HCT116 (cell line): ENCODE measurements around the gene TAF10. TPM values are rescaled to one million over a fixed set of nuclear protein-coding genes. Genes with fewer than 3 reads are reported as not detected.

ENCODE experiments used
- ATAC-seq: fragments of 200-7000 bp; cut with Tn5 transposase; 2 replicates; pipeline ENCODE4 v1.9.1; 2020; ENCODE audit warnings: mild to moderate bottlenecking, moderate library complexity
- BruUV-seq: library from RNA; stranded (reverse); fragments of 400-500 nt; replicated peaks from 2 replicates; lab custom pipeline; 2021; lab: Mats Ljungman, UMichigan
- CTCF ChIA-PET: fragments of 300-600 bp; sonication (Branson Sonifier 250); formaldehyde crosslinking; loops from one replicate; lab custom pipeline; 2021; ENCODE audit warnings: antibody characterized with exemption; lab: Charles Lee
- POLR2A ChIA-PET: fragments of 300-600, 350-600 bp; sonication (Branson Sonifier 250); formaldehyde crosslinking; loops from one replicate; lab custom pipeline; 2021; ENCODE audit warnings: antibody characterized with exemption; lab: Charles Lee
- RAD21 ChIA-PET, 2 experiments: fragments of 300-600 bp; sonication (Branson Sonifier 250); formaldehyde crosslinking; loops; one replicate each; lab custom pipeline; 2023; ENCODE audit warnings: low total read pairs in 2 of 2; ENCODE audit not compliant: uncharacterized antibody in 2 of 2, unreplicated experiment in 2 of 2, low non-redundant PET in 1 of 2; lab: Charles Lee
- DNase-seq: peaks from one replicate; pipeline ENCODE4 v3.0.0-alpha.2; 2010; ENCODE audit warnings: low read depth, low spot score
- H2AFZ ChIP-seq: fragments of 200-600 bp; shearing (Covaris generic), sonication (generic); 2 replicates; pipeline ENCODE4 v1.6.1; 2017; ENCODE audit warnings: low read depth, mixed run types, mixed read lengths, antibody characterized with exemption, low read length; ENCODE audit not compliant: poor library complexity, severe bottlenecking
- H3K27ac ChIP-seq: 2 replicates; pipeline ENCODE4 v1.5.1; 2012; ENCODE audit warnings: low read depth, low read length
- H3K27me3 ChIP-seq: fragments of 200-600 bp; sonication (generic); 2 replicates; pipeline ENCODE4 v1.6.1; 2016; ENCODE audit warnings: mixed run types, low read length, mixed read lengths; ENCODE audit not compliant: insufficient read depth
- H3K36me3 ChIP-seq, 2 experiments: fragments of 200-500 bp in 1 of 2; fragments of 200-600 bp in 1 of 2; sonication (Bioruptor generic) in 1 of 2; sonication (generic) in 1 of 2; 2 replicates each; pipeline versions ENCODE4 v1.5.1 to v1.6.1; 2014 to 2016; ENCODE audit warnings: low read length in 2 of 2, inconsistent platforms in 1 of 2, mixed read lengths in 1 of 2, mixed run types in 1 of 2; ENCODE audit not compliant: insufficient read depth in 2 of 2, control insufficient read depth in 1 of 2
- H3K4me1 ChIP-seq, 2 experiments: fragments of 200-600 bp in 1 of 2; sonication (generic) in 1 of 2; 2 replicates each; pipeline versions ENCODE4 v1.5.1 to v1.6.1; 2012 to 2017; ENCODE audit warnings: low read length in 2 of 2, inconsistent platforms in 1 of 2, mild to moderate bottlenecking in 1 of 2, mixed read lengths in 1 of 2, mixed run types in 1 of 2, moderate library complexity in 1 of 2; ENCODE audit not compliant: insufficient read depth in 2 of 2, control insufficient read depth in 1 of 2
- H3K4me2 ChIP-seq: fragments of 200-600 bp; sonication (generic); 2 replicates; pipeline ENCODE4 v1.6.1; 2017; ENCODE audit warnings: mixed run types, low read length, mixed read lengths
- H3K4me3 ChIP-seq, 2 experiments: fragments of 200-600 bp in 1 of 2; sonication (generic) in 1 of 2; replicated peaks in 1 of 2; 2 replicates each; pipeline ENCODE4 v1.5.1; 2011 to 2016; ENCODE audit warnings: low read length in 2 of 2, control low read depth in 1 of 2, low read depth in 1 of 2, mild to moderate bottlenecking in 1 of 2, mixed read lengths in 1 of 2, mixed run types in 1 of 2
- H3K79me2 ChIP-seq: fragments of 200-600 bp; sonication (generic); 2 replicates; pipeline ENCODE4 v1.6.1; 2017; ENCODE audit warnings: mild to moderate bottlenecking, mixed run types, low read length, moderate library complexity, mixed read lengths; ENCODE audit not compliant: insufficient read depth
- H3K9ac ChIP-seq: fragments of 200-600 bp; sonication (generic); 2 replicates; pipeline ENCODE4 v1.6.1; 2016; ENCODE audit warnings: low read length, mixed read lengths
- H3K9me2 ChIP-seq: fragments of 200-600 bp; sonication (generic), shearing (Covaris generic); 2 replicates; pipeline ENCODE4 v1.6.1; 2017; ENCODE audit warnings: mixed run types, mild to moderate bottlenecking, moderate library complexity; ENCODE audit not compliant: insufficient read depth
- H3K9me3 ChIP-seq, 2 experiments: fragments of 200-500 bp in 1 of 2; fragments of 200-600 bp in 1 of 2; sonication (Bioruptor generic) in 1 of 2; sonication (generic) in 1 of 2; 2 replicates each; pipeline ENCODE4 v1.6.1; 2014 to 2017; ENCODE audit warnings: low read length in 2 of 2, mixed read lengths in 2 of 2, inconsistent platforms in 1 of 2, low read depth in 1 of 2, mild to moderate bottlenecking in 1 of 2, mixed run types in 1 of 2, moderate library complexity in 1 of 2; ENCODE audit not compliant: control insufficient read depth in 1 of 2, insufficient read depth in 1 of 2
- H4K20me1 ChIP-seq: fragments of 200-600 bp; sonication (generic), shearing (Covaris generic); 2 replicates; pipeline ENCODE4 v1.6.1; 2017; ENCODE audit warnings: mixed run types, mild to moderate bottlenecking, moderate library complexity; ENCODE audit not compliant: insufficient read depth
- CBX3 ChIP-seq: IDR thresholded peaks from 2 replicates; pipeline ENCODE4 v1.6.1; 2012; ENCODE audit warnings: low read depth
- EZH2 ChIP-seq: fragments of 200-600 bp; sonication (generic); IDR thresholded peaks from 2 replicates; pipeline ENCODE4 v1.6.1; 2017; ENCODE audit warnings: antibody characterized with exemption, mixed run types
- EZH2phosphoT487 ChIP-seq: fragments of 200-600 bp; IDR thresholded peaks from 2 replicates; pipeline ENCODE4 v1.6.1; 2018; ENCODE audit warnings: antibody characterized with exemption, borderline replicate concordance
- FOSL1 ChIP-seq: IDR thresholded peaks from 2 replicates; pipeline ENCODE4 v1.6.1; 2012; ENCODE audit warnings: low read depth
- REST ChIP-seq: IDR thresholded peaks from 2 replicates; pipeline ENCODE4 v1.6.1; 2012; ENCODE audit warnings: low read depth
- SIN3A ChIP-seq: IDR thresholded peaks from 2 replicates; pipeline ENCODE4 v1.6.1; 2012; ENCODE audit warnings: low read depth
- SP1 ChIP-seq: IDR thresholded peaks from 2 replicates; pipeline ENCODE4 v1.6.1; 2012; ENCODE audit warnings: low read depth
- YY1 ChIP-seq: IDR thresholded peaks from 2 replicates; pipeline ENCODE4 v1.6.1; 2011; ENCODE audit warnings: low read length, low read depth, moderate library complexity, mild to moderate bottlenecking; ENCODE audit not compliant: insufficient replicate concordance; ENCODE audit errors: extremely low read depth
- ZNF274 ChIP-seq: fragments of 200-500 bp; sonication (Bioruptor generic); IDR thresholded peaks from 2 replicates; pipeline ENCODE4 v1.6.1; 2014; ENCODE audit warnings: mild to moderate bottlenecking, low read depth, low read length, inconsistent platforms
- intact Hi-C: fragments of 100-400 bp; cut with micrococcal nuclease; formaldehyde crosslinking; loops from 2 replicates; pipeline ENCODE4 v1.10.0; 2022
- total RNA-seq: library from RNA; stranded (reverse); gene quantifications from one replicate; pipeline ENCODE4 v1.2.1, GENCODE V29; 2021; ENCODE audit not compliant: unreplicated experiment
- TF ChIP-seq, protein P1 (sequence below): IDR thresholded peaks from 2 replicates; pipeline ENCODE4 v1.6.1; 2012
- TF ChIP-seq, protein P2 (sequence below): IDR thresholded peaks from 2 replicates; pipeline ENCODE4 v1.6.1; 2011; ENCODE audit warnings: mild to moderate bottlenecking, low read length, moderate library complexity; ENCODE audit not compliant: insufficient replicate concordance; ENCODE audit errors: extremely low read depth

The TAF10 gene
- total RNA-seq, 1 experiment from 2014 or later: 151 TPM

- TF ChIP-seq REST (no peak), EZH2 (no peak)
- TF ChIP-seq, protein P1, sequence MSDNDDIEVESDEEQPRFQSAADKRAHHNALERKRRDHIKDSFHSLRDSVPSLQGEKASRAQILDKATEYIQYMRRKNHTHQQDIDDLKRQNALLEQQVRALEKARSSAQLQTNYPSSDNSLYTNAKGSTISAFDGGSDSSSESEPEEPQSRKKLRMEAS: no peak
Observed at GRCh38 chr11:6627762-6628241, 15.8 kb upstream of the TAF10 start (continued).

DNA sequence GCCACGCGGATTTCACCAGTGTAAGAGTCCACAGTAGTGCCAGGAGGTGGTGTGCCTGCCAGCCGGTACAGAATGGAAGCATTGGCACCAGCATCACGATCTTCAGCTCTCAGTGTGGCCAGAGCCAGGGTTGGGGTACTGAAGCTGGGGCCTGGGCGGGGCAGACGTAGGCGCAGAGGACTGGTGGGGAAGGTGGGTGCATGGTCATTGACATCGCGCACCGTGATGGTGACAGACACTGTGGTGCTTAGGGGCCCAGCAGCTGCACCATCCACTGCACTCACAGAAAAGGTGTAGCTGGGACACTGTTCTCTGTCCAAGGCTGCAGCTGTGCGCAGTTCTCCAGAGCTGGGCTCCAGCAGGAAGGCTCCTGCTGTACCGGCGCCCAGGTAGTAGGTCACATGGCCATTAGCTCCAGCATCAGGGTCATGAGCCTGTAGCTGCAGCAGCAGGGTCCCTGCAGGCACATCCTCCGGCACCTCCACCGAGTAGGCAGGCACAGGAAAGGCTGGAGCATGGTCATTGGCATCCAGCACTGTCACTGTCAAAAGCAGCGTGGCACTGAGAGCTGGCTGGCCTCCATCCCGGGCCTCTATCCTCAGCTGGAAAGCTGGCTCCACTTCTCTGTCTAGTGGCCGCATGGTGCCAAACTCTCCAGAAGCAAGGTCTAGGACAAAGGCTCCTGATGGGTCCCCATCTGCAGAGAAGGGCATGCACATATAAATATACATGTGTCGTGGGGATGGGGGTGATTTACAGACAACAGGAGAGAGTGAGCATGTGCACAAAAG is 15.2 kb upstream of the TAF10 start:
- DNase-seq: no peak
- no peak for ATAC-seq
- Histone ChIP-seq H2AFZ (no peak overlapping the region), H3K27me3 (no peaks in the 10 kb centered on the region), H3K36me3 (no peaks in the 10 kb centered on the region), H3K4me3 (no peak overlapping the region), H3K4me1 (no peaks in the 10 kb centered on the region), H3K27ac (no peak overlapping the region), H3K9me3 (no peaks in the 10 kb centered on the region), H3K79me2 (no peaks in the 10 kb centered on the region), H3K9ac (no peak overlapping the region), H3K4me2 (no peak overlapping the region), H4K20me1 (no peaks in the 10 kb centered on the region), H3K9me2 (no peaks in the 10 kb centered on the region)
- intact Hi-C loops: no loop called here
- no TSS peak for BruUV-seq
- POLR2A ChIA-PET: no interaction called here
- RAD21 ChIA-PET: no interaction called here
- CTCF ChIA-PET: no interaction called here
- no peak for TF ChIP-seq SIN3A
- TF ChIP-seq, protein P1: no peak
- TF ChIP-seq ZNF274: no peak
- TF ChIP-seq, protein P2, sequence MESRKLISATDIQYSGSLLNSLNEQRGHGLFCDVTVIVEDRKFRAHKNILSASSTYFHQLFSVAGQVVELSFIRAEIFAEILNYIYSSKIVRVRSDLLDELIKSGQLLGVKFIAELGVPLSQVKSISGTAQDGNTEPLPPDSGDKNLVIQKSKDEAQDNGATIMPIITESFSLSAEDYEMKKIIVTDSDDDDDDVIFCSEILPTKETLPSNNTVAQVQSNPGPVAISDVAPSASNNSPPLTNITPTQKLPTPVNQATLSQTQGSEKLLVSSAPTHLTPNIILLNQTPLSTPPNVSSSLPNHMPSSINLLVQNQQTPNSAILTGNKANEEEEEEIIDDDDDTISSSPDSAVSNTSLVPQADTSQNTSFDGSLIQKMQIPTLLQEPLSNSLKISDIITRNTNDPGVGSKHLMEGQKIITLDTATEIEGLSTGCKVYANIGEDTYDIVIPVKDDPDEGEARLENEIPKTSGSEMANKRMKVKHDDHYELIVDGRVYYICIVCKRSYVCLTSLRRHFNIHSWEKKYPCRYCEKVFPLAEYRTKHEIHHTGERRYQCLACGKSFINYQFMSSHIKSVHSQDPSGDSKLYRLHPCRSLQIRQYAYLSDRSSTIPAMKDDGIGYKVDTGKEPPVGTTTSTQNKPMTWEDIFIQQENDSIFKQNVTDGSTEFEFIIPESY: no peak
- TF ChIP-seq YY1: no peak
- TF ChIP-seq SP1: no peak
- no peak for TF ChIP-seq CBX3
- no peak for TF ChIP-seq REST
- no peak for TF ChIP-seq FOSL1
- no peak for TF ChIP-seq EZH2phosphoT487
